HL-60/S4 treated with retinoic acid at 250 ng/mL for 4 days and 3 days (cell line): ENCODE results near the gene ATP10D.
"Not testable (repeated sequence)": the region's sequence is repeated elsewhere in the genome, so short reads cannot be mapped to it uniquely, and the experiment has no call there.

ENCODE experiments used
- in situ Hi-C: fragments of 300-500 bp; cut with MboI; formaldehyde crosslinking; loops from 2 replicates; pipeline ENCODE4 v1.7.0; 2022; ENCODE audit warnings: low sequenced_read_pairs

Gene ATP10D

GRCh38 chr4:47534772-47535171 is 49.7 kb downstream of the ATP10D start:
- in situ Hi-C loops: no loop called here

GRCh38 chr4:47535567-47536147 is 50.6 kb downstream of the ATP10D start:
- in situ Hi-C loops: no loop called here

GRCh38 chr4:47536966-47537365 is 51.9 kb downstream of the ATP10D start:
- in situ Hi-C loops: no loop called here

GRCh38 chr4:47538111-47538824 is 53.2 kb downstream of the ATP10D start:
- in situ Hi-C loops: no loop called here

- in situ Hi-C loops: no loop called here
Observed at GRCh38 chr4:47538825-47539154, 53.7 kb downstream of the ATP10D start.

- in situ Hi-C loops: not testable (repeated sequence)
Observed at GRCh38 chr4:47542640-47543039, 57.6 kb downstream of the ATP10D start.

- in situ Hi-C loops: no loop called here
Observed at GRCh38 chr4:47543331-47543730, 58.3 kb downstream of the ATP10D start.

GRCh38 chr4:47550357-47550756 is 65.3 kb downstream of the ATP10D start:
- in situ Hi-C loops: not testable (repeated sequence)

- in situ Hi-C loops: no loop called here
Observed at GRCh38 chr4:47550899-47551548, 65.9 kb downstream of the ATP10D start.

- in situ Hi-C loops: no loop called here
Observed at GRCh38 chr4:47551682-47552081, 66.6 kb downstream of the ATP10D start.

- in situ Hi-C loops: no loop called here
Observed at GRCh38 chr4:47553329-47554125, 68.5 kb downstream of the ATP10D start.

- in situ Hi-C loops: not testable (repeated sequence)
Observed at GRCh38 chr4:47555920-47556319, 70.8 kb downstream of the ATP10D start.

GRCh38 chr4:47557255-47557654 is 72.2 kb downstream of the ATP10D start:
- in situ Hi-C loops: no loop called here

GRCh38 chr4:47560682-47561081 is 75.6 kb downstream of the ATP10D start:
- in situ Hi-C loops: no loop called here

GRCh38 chr4:47561331-47561730 is 76.3 kb downstream of the ATP10D start:
- in situ Hi-C loops: no loop called here

GRCh38 chr4:47562297-47562696 is 77.2 kb downstream of the ATP10D start:
- in situ Hi-C loops: no loop called here

GRCh38 chr4:47566566-47566965 is 81.5 kb downstream of the ATP10D start:
- in situ Hi-C loops: no loop called here

GRCh38 chr4:47566969-47567368 is 81.9 kb downstream of the ATP10D start:
- in situ Hi-C loops: no loop called here

- in situ Hi-C loops: no loop called here
Observed at GRCh38 chr4:47567511-47567910, 82.4 kb downstream of the ATP10D start.

- in situ Hi-C loops: no loop called here
Observed at GRCh38 chr4:47570816-47571215, 85.7 kb downstream of the ATP10D start.

GRCh38 chr4:47572981-47573380 is 87.9 kb downstream of the ATP10D start:
- in situ Hi-C loops: no loop called here
